Astrocyte of the spinal cord (primary cell): Measurements from ENCODE around the gene C10orf71.

Experiments used
- DNase-seq: peaks from one replicate; pipeline ENCODE4 v3.0.0; 2011; ENCODE audit warnings: low read depth, low spot score
- H3K4me3 ChIP-seq: 2 replicates; pipeline ENCODE4 v1.5.1; 2011; ENCODE audit warnings: low read depth, mild to moderate bottlenecking, low read length, moderate library complexity
- CTCF ChIP-seq: IDR thresholded peaks from 2 replicates; pipeline ENCODE4 v1.5.1; 2012; ENCODE audit warnings: low read depth, mild to moderate bottlenecking, low read length, inconsistent platforms
- in situ Hi-C: cut with HindIII; loops from 2 replicates; pipeline ENCODE4 v1.10.0; 2017; ENCODE audit warnings: low sequenced_read_pairs

Gene C10orf71

GRCh38 chr10:49309691-49310411, 10.9 kb downstream of the C10orf71 start:
- no peak for TF ChIP-seq CTCF
- DNase-seq, result no peak
- H3K4me3 ChIP-seq, result no peak overlapping the region
- in situ Hi-C loops, result no loop called here

GRCh38 chr10:49310460-49310859, 11.5 kb downstream of the C10orf71 start:
- no peak for TF ChIP-seq CTCF
- in situ Hi-C loops, result no loop called here
- DNase-seq, result no peak
- H3K4me3 ChIP-seq, result no peak overlapping the region

GRCh38 chr10:49310901-49311554, 12.1 kb downstream of the C10orf71 start:
- TF ChIP-seq CTCF, result no peak
- no peak for DNase-seq
- in situ Hi-C loops, result no loop called here
- no peak overlapping the region for H3K4me3 ChIP-seq

GRCh38 chr10:49311555-49312236, 12.7 kb downstream of the C10orf71 start:
- DNase-seq, result no peak
- H3K4me3 ChIP-seq, result no peak overlapping the region
- no peak for TF ChIP-seq CTCF
- in situ Hi-C loops, result no loop called here

GRCh38 chr10:49312246-49312869, 13.4 kb downstream of the C10orf71 start:
- in situ Hi-C loops, result no loop called here
- no peak for TF ChIP-seq CTCF
- DNase-seq, result no peak
- no peak overlapping the region for H3K4me3 ChIP-seq

GRCh38 chr10:49313501-49314070, 14.6 kb downstream of the C10orf71 start:
- no peak for TF ChIP-seq CTCF
- no peak overlapping the region for H3K4me3 ChIP-seq
- in situ Hi-C loops, result no loop called here
- no peak for DNase-seq
